ENCODE measurements around the gene RAPGEF6. TPM values are rescaled to one million over a fixed set of nuclear protein-coding genes. Genes with fewer than 3 reads are reported as not detected.
A peak's percentile ranks its signal among the peaks of the same experiment; 100 is the strongest.

The RAPGEF6 gene
- total and polyA plus RNA-seq, 9 of the 15 experiments (the other 6 are each of a cell fraction or from before 2014, with no cell fraction given): 2.7 to 23.4 (median 12.7) TPM

DNA sequence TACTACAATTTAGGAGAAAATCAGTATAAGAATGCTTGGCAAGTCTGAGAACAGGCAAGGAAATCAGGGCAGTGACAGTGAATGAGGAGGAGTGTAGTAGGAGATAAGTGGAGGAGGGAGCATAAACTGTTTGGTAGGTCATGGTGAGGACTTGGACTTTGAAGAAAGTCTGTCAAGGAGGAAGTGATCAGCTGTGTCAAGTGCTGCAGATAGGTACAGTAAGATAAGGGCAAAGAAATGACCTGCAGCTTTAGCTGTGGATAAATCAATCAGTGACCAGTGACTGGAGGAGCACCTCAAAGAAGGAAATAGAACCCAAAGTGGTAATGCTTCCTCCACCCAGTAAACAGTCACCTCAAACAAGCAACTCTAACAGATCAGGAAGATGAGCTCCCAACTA lies 106.3 kb downstream of the RAPGEF6 start (continued):
- TF ChIP-seq NCOA4 (IDR thresholded peaks at IDR 0.05; ENCODE audit: partially characterized antibody) (no peak), MEF2D (tag; conservative IDR thresholded peaks at IDR 0.05; ENCODE audit: low read depth) (no peak), GABPA (tag; conservative IDR thresholded peaks at IDR 0.05; ENCODE audit: low read depth) (no peak), BRF1 (IDR thresholded peaks at IDR 0.05; ENCODE audit: borderline replicate concordance, extremely low read depth, insufficient read length) (no peak), NFE2 (IDR thresholded peaks at IDR 0.05; ENCODE audit: low read depth) (0 out of 2 replicates have a peak, but pooled peaks have one; percentile 19), TEAD4 (IDR thresholded peaks at IDR 0.05; ENCODE audit: low read length) (peak; percentile 65), TEAD4 (CRISPR knock-in tag; IDR thresholded peaks at IDR 0.05; ENCODE audit: borderline replicate concordance) (no peak), FIP1L1 (IDR thresholded peaks at IDR 0.05; ENCODE audit: low read depth, low read length, poor library complexity, severe bottlenecking) (no peak), RBM15 (IDR thresholded peaks at IDR 0.05; ENCODE audit: insufficient read depth, low read length) (no peak), SMARCE1 (IDR thresholded peaks at IDR 0.05) (peak; percentile 58; the same call in 1 of the 2 replicates), ZKSCAN8 (CRISPR knock-in tag; IDR thresholded peaks at IDR 0.05) (no peak), BRCA1 (IDR thresholded peaks at IDR 0.05) (no peak), BRCA1 (CRISPR knock-in tag; IDR thresholded peaks at IDR 0.05) (no peak), BCL6 (CRISPR knock-in tag; IDR thresholded peaks at IDR 0.05) (no peak), ZNF717 (CRISPR knock-in tag; IDR thresholded peaks at IDR 0.05) (no peak), NFIC (IDR thresholded peaks at IDR 0.05) (peak; percentile 48), KHSRP (IDR thresholded peaks at IDR 0.05) (no peak), COPS2 (conservative IDR thresholded peaks at IDR 0.05) (no peak), HDAC1 (IDR thresholded peaks at IDR 0.05) (peak in 1 of 2 experiments; percentile 94; a peak in 2 of 4 replicates), ZBED1 (IDR thresholded peaks at IDR 0.05) (no peak)
- TF ChIP-seq, protein P1, sequence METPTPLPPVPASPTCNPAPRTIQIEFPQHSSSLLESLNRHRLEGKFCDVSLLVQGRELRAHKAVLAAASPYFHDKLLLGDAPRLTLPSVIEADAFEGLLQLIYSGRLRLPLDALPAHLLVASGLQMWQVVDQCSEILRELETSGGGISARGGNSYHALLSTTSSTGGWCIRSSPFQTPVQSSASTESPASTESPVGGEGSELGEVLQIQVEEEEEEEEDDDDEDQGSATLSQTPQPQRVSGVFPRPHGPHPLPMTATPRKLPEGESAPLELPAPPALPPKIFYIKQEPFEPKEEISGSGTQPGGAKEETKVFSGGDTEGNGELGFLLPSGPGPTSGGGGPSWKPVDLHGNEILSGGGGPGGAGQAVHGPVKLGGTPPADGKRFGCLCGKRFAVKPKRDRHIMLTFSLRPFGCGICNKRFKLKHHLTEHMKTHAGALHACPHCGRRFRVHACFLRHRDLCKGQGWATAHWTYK (CRISPR knock-in tag; IDR thresholded peaks at IDR 0.05): no peak
- TF ChIP-seq, protein P2, sequence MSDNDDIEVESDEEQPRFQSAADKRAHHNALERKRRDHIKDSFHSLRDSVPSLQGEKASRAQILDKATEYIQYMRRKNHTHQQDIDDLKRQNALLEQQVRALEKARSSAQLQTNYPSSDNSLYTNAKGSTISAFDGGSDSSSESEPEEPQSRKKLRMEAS (CRISPR knock-in tag; IDR thresholded peaks at IDR 0.05): no peak
- TF ChIP-seq, protein P3, sequence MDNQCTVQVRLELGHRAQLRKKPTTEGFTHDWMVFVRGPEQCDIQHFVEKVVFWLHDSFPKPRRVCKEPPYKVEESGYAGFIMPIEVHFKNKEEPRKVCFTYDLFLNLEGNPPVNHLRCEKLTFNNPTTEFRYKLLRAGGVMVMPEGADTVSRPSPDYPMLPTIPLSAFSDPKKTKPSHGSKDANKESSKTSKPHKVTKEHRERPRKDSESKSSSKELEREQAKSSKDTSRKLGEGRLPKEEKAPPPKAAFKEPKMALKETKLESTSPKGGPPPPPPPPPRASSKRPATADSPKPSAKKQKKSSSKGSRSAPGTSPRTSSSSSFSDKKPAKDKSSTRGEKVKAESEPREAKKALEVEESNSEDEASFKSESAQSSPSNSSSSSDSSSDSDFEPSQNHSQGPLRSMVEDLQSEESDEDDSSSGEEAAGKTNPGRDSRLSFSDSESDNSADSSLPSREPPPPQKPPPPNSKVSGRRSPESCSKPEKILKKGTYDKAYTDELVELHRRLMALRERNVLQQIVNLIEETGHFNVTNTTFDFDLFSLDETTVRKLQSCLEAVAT (IDR thresholded peaks at IDR 0.05): no peak

Measured in K562 (cell line).